ENCODE results near the gene NMT1.
A peak's percentile ranks its signal among the peaks of the same experiment; 100 is the strongest.

NMT1 gene

GRCh38 chr17:45149669-45150664 lies 88.8 kb downstream of the NMT1 start (continued):
- peak; percentile 88 for TF ChIP-seq ZFP37 (tag by site-specific recombination; IDR thresholded peaks at IDR 0.05)
- TF ChIP-seq ZNF660 (tag by site-specific recombination; IDR thresholded peaks at IDR 0.05): 0 out of 2 replicates have a peak, but pooled peaks have one; percentile 10
- peak; percentile 97 for TF ChIP-seq PRDM1 (tag by site-specific recombination; IDR thresholded peaks at IDR 0.05)
- no peak for TF ChIP-seq ZNF37A (tag by site-specific recombination; IDR thresholded peaks at IDR 0.05)
- TF ChIP-seq KLF16 (tag by site-specific recombination; IDR thresholded peaks at IDR 0.05): no peak
- TF ChIP-seq ZNF155 (tag by site-specific recombination; IDR thresholded peaks at IDR 0.05): no peak
- TF ChIP-seq ZFP3 (tag by site-specific recombination; IDR thresholded peaks at IDR 0.05; ENCODE audit: low read depth): no peak
- TF ChIP-seq BCL11A (tag by site-specific recombination; IDR thresholded peaks at IDR 0.05; ENCODE audit: low read depth): no peak
- no peak for TF ChIP-seq ZNF133 (tag by site-specific recombination; IDR thresholded peaks at IDR 0.05)
- TF ChIP-seq REST (tag by site-specific recombination; IDR thresholded peaks at IDR 0.05): peak; percentile 66
- no peak for TF ChIP-seq ZNF768 (tag by site-specific recombination; IDR thresholded peaks at IDR 0.05)
- TF ChIP-seq KLF8 (tag by site-specific recombination; IDR thresholded peaks at IDR 0.05): 0 out of 2 replicates have a peak, but pooled peaks have one; percentile 4
- no peak for TF ChIP-seq ZNF214 (tag by site-specific recombination; IDR thresholded peaks at IDR 0.05; ENCODE audit: borderline replicate concordance)
- TF ChIP-seq WT1 (tag by site-specific recombination; IDR thresholded peaks at IDR 0.05): no peak; the same call in 1 of the 2 replicates
- TF ChIP-seq REPIN1 (tag by site-specific recombination; IDR thresholded peaks at IDR 0.05; ENCODE audit: low read depth): 0 out of 2 replicates have a peak, but pooled peaks have one; percentile 21
- no peak for TF ChIP-seq ZNF221 (tag by site-specific recombination; IDR thresholded peaks at IDR 0.05; ENCODE audit: borderline replicate concordance)
- TF ChIP-seq IKZF3 (tag by site-specific recombination; IDR thresholded peaks at IDR 0.05): 0 out of 2 replicates have a peak, but pooled peaks have one; percentile 41
- TF ChIP-seq ZFHX2 (tag by site-specific recombination; conservative IDR thresholded peaks at IDR 0.05): no peak
- 0 out of 2 replicates have a peak, but pooled peaks have one; percentile 14 for TF ChIP-seq KLF17 (tag by site-specific recombination; IDR thresholded peaks at IDR 0.05)
- no peak for TF ChIP-seq ZNF664 (tag by site-specific recombination; IDR thresholded peaks at IDR 0.05)
- no peak for TF ChIP-seq ZSCAN4 (tag by site-specific recombination; IDR thresholded peaks at IDR 0.05)
- no peak for TF ChIP-seq ZSCAN18 (tag by site-specific recombination; IDR thresholded peaks at IDR 0.05)
- 0 out of 2 replicates have a peak, but pooled peaks have one; percentile 6 for TF ChIP-seq ZNF747 (tag by site-specific recombination; IDR thresholded peaks at IDR 0.05)
- TF ChIP-seq ZNF560 (tag by site-specific recombination; IDR thresholded peaks at IDR 0.05; ENCODE audit: borderline replicate concordance): no peak
- TF ChIP-seq ZNF600 (tag by site-specific recombination; IDR thresholded peaks at IDR 0.05): peak; percentile 99
- TF ChIP-seq ZNF404 (tag by site-specific recombination; IDR thresholded peaks at IDR 0.05): no peak
- no peak for TF ChIP-seq SETDB1 (IDR thresholded peaks at IDR 0.05; ENCODE audit: insufficient read length, low read length)
- no peak; the same call in 1 of the 2 replicates for TF ChIP-seq INSM2 (tag by site-specific recombination; IDR thresholded peaks at IDR 0.05)
- 0 out of 2 replicates have a peak, but pooled peaks have one; percentile 2 for TF ChIP-seq ZNF654 (tag by site-specific recombination; IDR thresholded peaks at IDR 0.05; ENCODE audit: low read depth)
- TF ChIP-seq ZNF366 (tag by site-specific recombination; conservative IDR thresholded peaks at IDR 0.05): peak; percentile 71
- TF ChIP-seq ZNF530 (tag by site-specific recombination; IDR thresholded peaks at IDR 0.05; ENCODE audit: low read depth): no peak

All from HEK293 (cell line).